ENCODE data around the gene PLA2G6.

The PLA2G6 gene, protein sequence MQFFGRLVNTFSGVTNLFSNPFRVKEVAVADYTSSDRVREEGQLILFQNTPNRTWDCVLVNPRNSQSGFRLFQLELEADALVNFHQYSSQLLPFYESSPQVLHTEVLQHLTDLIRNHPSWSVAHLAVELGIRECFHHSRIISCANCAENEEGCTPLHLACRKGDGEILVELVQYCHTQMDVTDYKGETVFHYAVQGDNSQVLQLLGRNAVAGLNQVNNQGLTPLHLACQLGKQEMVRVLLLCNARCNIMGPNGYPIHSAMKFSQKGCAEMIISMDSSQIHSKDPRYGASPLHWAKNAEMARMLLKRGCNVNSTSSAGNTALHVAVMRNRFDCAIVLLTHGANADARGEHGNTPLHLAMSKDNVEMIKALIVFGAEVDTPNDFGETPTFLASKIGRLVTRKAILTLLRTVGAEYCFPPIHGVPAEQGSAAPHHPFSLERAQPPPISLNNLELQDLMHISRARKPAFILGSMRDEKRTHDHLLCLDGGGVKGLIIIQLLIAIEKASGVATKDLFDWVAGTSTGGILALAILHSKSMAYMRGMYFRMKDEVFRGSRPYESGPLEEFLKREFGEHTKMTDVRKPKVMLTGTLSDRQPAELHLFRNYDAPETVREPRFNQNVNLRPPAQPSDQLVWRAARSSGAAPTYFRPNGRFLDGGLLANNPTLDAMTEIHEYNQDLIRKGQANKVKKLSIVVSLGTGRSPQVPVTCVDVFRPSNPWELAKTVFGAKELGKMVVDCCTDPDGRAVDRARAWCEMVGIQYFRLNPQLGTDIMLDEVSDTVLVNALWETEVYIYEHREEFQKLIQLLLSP

GRCh38 chr22:38181453-38182200, at the start of gene PLA2G6:
Gene PLA2G6, minus strand, starts transcription at chr22:38181830. Its CDS starts 12,404 bp downstream, at chr22:38169426.
- peak; percentile 93 to 95 for DNase-seq (ENCODE audit: low read depth in 1 of 2, low spot score in 1 of 2)

GRCh38 chr22:38230916-38231315, 49.3 kb upstream of the PLA2G6 start:
- DNase-seq (ENCODE audit: low read depth in 1 of 2, low spot score in 1 of 2): no peak

GRCh38 chr22:38230108-38230825, 48.6 kb upstream of the PLA2G6 start:
- no peak for DNase-seq (ENCODE audit: low read depth in 1 of 2, low spot score in 1 of 2)

DNA sequence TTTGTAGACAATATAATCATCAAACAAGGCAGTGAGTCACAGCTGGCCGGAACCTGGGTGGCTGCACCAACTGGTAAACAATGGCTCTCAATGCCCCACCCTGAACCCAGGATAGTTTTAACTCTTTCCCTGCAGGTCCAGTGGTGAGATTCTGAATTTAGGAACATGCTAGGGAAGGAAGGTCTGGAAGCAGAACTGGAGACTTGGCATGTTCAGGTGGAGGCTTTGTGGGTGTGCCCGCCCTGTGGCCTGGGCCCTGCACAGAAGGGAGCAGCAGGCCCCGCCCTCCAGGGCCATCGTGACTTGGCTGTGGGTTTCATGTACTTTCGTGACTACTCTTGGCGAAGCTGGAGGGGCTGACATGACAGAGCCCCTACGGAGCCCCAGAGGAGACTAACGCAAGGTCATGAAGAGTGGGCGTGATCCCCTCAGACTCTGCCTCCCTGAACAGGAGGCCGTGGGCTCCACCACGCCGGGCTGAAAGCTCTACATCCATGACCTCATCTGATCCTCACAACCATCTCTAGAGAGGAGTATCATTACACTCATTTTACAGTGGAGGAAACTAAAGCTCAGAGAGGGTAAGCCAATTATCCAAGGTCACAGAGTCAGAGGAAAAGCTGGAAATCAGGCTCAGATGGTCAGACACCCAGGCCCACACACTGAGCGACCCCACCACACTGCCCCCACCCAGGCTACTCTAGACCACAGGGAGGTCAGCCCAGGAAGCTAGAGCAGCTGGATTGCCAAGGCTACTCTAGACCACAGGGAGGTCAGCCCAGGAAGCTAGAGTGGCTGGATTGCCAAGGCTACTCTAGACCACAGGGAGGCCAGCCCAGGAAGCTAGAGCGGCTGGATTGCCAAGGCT, 47.5 kb upstream of the PLA2G6 start:
- DNase-seq (ENCODE audit: low read depth in 1 of 2, low spot score in 1 of 2): no peak

DNA sequence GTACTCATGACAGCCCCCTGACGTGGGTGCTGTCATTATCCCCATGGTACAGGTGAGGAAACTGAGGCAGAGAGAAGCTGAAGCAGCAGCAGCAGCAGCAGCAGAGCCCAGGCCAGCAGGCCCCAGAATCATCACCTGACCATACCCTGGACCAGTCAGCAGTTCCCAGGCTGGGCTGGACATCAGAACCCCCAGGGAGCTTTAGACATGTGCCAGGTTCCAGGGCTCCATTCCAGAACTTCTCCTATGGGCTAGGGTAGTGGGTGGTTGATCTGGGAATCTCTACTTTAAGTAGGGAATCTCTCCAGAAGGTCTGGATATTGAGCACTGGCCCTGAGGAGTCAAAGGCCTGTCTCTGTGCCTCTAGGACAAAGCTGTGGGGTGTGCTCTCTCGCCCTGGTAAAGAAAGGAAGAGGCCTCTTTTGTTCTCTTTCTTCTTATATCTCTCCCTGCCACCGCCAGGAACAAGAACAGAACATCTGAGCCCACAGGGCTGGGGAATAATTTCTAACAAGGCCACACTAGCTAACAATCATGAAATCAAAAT, 46.8 kb upstream of the PLA2G6 start:
- no peak for DNase-seq (ENCODE audit: low read depth in 1 of 2, low spot score in 1 of 2)

DNA sequence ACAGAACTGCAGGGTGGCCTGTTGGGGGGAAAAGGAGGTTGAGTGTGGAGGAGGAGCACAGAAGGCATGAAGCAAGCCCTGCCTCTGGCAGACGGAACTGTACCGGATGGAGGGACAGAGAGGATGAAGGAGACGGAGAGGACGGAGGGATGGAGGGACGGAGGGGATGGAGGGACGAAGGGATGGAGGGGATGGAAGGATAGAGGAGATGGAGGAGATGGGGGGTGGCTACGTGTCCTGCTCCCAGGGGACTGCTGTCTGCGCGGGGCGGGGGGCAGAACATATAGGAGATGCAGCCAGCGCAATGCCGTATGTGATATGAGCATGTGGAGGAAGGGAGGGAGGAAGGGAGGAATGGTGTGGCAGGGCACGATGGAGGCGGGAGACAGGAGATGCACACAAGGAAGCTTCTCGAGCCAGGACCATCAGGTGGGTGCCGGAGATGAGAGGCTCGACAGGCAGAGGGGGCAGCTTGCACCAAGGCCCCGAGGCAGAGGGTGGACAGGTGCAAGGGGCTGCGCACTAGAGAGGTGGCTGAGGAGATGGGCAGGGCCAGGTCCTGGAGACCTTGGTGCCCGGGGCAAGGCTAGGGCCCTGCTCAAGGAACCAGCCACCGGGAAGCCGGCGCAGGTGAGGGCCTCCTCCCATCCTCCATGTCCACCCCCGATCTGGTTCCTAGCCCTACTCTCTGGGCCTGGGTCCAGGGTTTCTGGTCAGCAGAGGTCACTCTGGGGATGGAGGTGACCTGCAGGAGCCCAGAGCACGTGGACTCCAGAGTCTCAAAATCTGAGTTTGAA, 45.4 kb upstream of the PLA2G6 start:
- no peak for DNase-seq (ENCODE audit: low read depth in 1 of 2, low spot score in 1 of 2)

DNA sequence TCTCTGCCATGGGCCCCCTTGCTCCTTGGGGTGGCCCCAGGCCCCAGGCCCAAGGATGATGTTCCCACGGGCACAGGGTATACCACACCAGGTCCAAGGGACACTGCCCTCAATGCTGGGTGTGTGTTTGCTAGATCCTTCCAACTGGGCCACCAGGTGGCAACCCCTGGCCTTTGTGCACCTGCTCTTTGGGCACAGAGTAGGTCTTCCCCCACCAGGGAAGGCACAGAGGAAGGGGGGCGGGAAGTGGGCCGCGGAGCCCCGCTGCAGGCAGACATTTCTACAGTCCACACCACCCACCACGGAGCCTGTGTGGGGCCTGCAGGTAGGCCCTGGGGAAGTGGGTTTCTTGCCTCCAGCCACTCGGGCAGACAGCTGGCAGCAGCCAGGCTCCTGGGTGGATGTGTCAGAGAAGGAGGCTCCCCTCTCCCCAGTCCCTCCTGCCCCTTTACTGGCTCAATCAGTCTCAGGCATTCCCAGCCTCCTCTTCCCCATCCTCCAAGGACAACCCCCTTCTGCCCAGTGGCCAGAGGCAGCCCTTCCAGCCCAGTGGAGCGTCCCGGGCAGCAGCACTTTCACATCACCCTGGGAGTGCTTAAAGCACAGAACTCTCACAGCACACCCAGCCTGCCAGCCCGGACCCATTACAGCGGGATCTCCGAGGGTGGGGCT, 41.8 kb upstream of the PLA2G6 start:
- no peak for DNase-seq (ENCODE audit: low read depth in 1 of 2, low spot score in 1 of 2)

DNA sequence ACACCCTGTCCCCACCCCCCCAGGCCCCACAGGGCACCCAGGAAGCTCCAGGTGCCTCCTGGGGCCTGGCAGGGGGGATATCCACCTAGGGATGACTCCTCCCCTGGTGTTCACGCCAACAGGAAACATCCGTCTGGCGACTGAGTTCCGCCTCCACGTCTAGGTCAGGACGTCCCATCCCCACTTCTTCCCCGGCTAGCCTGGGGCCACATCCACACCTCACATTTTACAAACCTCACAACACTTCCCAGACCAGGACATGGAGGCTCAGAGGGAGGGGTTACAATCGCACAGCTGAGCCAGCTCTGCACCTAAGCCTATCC, 41.1 kb upstream of the PLA2G6 start:
- DNase-seq (ENCODE audit: low read depth in 1 of 2, low spot score in 1 of 2): no peak

DNA sequence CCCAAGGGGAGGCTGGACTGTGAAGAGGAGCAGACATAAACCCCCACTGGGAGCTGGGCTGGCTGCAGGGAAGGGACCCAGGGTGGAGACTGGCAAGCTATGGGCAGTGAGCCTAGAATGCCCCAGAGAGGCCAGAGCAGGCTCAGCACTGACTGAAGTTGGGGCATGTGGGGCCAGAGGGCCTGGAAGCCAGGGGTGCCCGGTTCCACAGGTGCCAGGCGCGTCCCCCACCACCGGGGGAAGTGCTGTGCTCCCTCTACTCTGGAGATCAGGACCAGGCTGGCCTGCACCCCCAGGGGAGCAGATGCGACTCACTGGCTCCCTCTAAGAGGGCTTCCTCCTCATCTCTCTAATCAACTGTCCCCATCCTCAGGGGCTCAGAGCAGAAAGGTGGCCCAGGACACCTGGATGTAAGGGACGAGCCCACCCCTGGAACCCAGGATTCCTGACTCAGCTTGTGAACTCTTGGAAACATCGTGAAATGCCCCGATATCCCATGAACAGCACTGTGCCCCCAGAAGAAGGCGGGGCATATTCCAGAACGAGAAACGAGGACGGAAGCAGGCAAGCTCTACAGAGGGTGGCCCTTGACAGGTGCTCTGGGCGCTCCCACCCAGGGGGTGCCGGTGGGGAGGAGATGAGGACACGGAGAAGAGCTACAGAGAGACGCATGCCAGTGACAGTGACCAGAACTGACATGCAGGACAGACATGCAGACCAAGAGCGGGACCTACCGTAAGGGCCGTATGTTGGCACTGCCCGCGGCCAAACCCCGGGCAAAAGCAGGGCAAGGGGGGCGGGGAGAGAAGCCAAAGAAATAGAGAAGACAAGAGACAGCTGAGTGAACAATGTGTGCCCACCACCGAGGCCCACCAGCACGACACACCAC, 40.5 kb upstream of the PLA2G6 start:
- no peak for DNase-seq (ENCODE audit: low read depth in 1 of 2, low spot score in 1 of 2)

DNA sequence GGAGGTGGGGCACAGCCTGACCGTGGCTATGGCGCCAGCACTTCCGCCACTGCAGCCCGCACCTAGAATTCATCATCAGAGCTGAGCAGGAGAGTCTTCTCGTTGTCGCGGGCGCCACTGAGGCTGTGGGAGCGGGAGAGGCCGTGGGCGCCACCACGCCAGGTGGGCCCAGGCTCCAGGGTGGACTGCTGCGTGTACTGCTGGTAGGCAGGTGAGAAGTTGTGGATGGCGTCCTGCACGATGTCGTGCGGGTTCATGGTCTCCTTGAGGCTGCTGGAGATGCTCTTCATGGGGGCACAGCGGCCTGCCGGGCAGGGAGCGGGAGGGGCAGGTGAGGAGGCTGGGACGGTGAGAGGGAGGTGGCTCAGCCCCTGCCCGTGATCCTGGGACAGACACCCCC, 39.8 kb upstream of the PLA2G6 start:
- no peak for DNase-seq (ENCODE audit: low read depth in 1 of 2, low spot score in 1 of 2)

GRCh38 chr22:38220653-38221386, 39.2 kb upstream of the PLA2G6 start:
- DNase-seq (ENCODE audit: low read depth in 1 of 2, low spot score in 1 of 2): no peak

- no peak for DNase-seq (ENCODE audit: low read depth in 1 of 2, low spot score in 1 of 2)
Measured at GRCh38 chr22:38220163-38220562, 38.5 kb upstream of the PLA2G6 start.

GRCh38 chr22:38219632-38220031, 38.0 kb upstream of the PLA2G6 start:
- no peak for DNase-seq (ENCODE audit: low read depth in 1 of 2, low spot score in 1 of 2)

DNA sequence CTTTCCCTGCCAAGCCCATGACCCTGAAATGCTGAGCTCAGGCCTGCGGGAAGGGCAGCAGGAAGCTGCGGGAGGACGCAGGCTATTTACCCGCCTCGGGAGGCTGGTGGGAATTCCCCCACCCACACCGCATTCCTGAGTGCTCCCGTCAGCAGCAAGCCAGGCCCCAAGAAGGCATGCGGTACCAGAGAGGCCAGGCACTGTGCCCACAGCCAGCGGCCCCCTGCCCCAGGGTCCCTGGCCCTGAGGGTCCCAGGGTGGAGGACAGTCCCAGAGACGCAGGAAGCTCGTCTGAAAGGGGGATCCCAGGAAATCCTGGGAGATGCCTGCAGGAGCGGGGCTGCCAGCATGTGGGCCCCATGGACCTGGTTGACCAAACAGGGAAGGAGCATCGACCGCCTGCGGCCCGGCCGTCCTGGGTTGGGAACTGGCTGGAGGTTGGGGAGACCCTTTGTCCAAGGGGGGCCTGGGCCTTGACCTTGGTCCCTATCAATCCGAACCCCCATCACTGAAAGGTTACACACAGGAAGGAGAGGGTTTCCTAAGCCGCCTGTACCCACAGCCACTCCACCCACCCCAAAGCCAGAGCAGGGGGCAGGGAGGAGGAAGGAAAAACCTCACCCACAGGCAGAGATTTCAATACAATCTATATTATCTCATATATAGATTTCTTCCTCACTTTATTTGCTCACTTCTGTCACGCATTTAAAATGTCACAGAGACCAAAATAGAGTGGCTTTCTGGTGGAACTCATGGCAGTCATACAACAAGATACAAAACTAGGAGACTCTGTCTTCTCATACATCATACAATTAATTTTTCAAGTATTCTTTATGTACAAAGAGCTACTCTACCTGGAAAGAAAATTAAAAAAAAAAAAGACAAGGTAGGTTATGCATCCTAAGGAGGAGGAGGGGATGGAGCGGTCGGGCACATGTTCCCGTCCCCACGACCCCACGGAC, 37.3 kb upstream of the PLA2G6 start:
- peak in 1 of 2 donors; percentile 23 for DNase-seq (ENCODE audit: low read depth in 1 of 2, low spot score in 1 of 2)

GRCh38 chr22:38215156-38216038, 33.8 kb upstream of the PLA2G6 start:
- no peak for DNase-seq (ENCODE audit: low read depth in 1 of 2, low spot score in 1 of 2)
